ENCODE results near the gene ADPRHL1. TPM values are rescaled to one million over a fixed set of nuclear protein-coding genes. Genes with fewer than 3 reads are reported as not detected.
A peak's percentile ranks its signal among the peaks of the same experiment; 100 is the strongest.

The ADPRHL1 gene
- total RNA-seq, 1 donor from 2014 or later = 2.7 TPM

DNA sequence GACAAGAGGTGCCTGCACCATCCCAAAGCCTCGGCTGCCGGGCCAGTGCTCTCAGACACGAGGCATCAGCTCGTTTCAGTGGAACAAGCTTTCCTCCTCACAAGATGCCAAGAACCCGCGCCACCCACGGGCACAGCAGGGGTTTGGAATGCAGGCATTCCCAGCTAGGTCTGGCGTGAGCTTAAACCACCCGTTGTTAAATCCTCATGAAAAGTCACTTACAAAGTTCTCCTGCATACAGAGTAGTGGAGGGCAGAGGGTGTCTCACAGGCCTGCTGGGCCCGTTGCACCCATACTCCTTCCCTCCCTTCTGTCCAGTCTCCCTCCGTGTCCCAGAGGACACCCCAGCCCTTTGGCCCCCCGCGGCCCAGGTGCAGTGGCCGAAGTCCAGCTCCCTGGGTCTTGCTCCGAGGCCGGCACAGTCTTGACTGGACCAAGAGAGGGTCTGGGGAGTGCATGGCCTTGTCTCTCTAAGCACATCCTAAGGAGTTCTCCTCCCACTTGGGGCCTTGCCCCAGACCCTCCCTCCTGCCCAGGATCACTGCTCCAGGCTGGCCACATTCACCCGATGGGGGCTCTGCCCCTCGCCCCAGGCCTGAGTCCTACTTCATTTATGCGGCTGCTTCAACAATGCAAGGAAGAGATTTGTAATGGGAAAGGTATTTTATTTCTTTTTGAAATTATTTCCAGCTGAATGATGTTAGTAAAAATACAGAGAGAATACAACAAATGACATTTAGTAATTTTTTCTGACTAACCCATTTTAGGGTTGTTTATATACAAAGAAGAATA, 54.1 kb downstream of the ADPRHL1 start:
- TF ChIP-seq, protein P1, sequence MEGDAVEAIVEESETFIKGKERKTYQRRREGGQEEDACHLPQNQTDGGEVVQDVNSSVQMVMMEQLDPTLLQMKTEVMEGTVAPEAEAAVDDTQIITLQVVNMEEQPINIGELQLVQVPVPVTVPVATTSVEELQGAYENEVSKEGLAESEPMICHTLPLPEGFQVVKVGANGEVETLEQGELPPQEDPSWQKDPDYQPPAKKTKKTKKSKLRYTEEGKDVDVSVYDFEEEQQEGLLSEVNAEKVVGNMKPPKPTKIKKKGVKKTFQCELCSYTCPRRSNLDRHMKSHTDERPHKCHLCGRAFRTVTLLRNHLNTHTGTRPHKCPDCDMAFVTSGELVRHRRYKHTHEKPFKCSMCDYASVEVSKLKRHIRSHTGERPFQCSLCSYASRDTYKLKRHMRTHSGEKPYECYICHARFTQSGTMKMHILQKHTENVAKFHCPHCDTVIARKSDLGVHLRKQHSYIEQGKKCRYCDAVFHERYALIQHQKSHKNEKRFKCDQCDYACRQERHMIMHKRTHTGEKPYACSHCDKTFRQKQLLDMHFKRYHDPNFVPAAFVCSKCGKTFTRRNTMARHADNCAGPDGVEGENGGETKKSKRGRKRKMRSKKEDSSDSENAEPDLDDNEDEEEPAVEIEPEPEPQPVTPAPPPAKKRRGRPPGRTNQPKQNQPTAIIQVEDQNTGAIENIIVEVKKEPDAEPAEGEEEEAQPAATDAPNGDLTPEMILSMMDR (IDR thresholded peaks at IDR 0.05) = no peak
- H3K27ac ChIP-seq = no peak overlapping the region
- H3K4me3 ChIP-seq = no peak overlapping the region
- no peaks in the 10 kb centered on the region for H3K9me3 ChIP-seq
- peaks cover 13% of the 10 kb centered on the region for H3K4me1 ChIP-seq
- ATAC-seq = peak in 1 of 2 donors; percentile 6
- peak; percentile 41 for DNase-seq
- peaks cover 7% of the 10 kb centered on the region for H3K27me3 ChIP-seq (ENCODE audit: low read depth)
- intact Hi-C loops (cut with DNase I) = no loop called here
- H3K36me3 ChIP-seq = no peaks in the 10 kb centered on the region

DNA sequence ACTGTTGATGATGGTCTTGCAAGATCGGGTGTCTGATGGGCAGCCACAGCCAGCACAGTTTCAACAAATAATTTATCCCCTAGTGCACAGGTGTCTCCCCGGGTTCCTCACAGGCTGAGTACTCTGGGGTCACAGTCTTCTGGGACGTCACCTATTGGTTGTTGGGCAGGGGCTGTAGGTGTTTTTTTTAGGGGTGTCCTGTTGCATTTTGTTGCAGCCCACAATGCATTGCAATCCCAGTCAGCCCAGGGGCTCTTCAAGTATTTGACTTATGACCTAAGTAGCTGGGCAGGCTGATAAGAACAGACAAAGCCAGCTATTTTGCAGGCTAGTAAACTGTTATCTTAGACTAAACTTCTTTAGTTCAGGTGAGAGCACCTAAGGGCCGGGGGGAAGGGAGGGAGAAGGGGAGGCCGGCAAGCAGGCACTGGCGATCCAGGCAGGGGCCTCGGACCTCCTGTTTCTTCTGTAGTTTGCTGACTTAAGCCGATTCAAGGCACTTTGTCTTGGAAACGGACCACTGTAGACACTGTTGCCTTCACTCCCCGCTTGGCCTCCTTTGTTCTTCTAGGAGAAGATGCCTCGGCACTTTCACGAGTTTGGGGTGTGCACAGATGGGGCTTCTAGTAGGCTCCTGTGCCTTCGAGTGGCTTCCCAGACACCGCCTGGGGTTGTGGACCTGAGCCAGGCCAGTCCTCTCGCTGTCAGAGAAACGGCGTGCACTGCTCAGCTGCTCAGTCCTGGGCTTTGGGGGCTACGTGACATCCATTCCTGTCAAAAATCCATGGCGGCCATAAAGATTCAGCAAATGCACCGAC, 55.5 kb downstream of the ADPRHL1 start:
- intact Hi-C loops (cut with DNase I) = no loop called here
- DNase-seq (peak; percentile 38), ATAC-seq (peak in 1 of 2 donors; percentile 28)

DNA sequence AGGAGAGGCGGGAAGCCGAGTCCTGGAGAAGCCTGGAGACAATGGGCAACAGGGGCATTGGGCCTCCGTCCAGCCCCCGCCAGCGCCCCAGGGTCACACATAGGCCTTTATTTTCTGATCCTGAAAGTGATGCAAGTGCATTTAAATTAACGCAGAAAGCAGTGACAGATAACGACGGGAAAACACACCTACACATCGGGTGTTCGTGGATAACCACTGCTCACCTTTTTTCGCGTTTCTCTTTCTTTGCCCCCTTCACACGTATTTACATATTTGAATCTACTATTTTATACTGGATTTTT, 59.0 kb downstream of the ADPRHL1 start:
- no peak for ATAC-seq
- H3K4me3 ChIP-seq = peak overlapping the region; percentile 82

More for the DNA sequence above, 55.5 kb downstream of the ADPRHL1 start:
- Histone ChIP-seq H3K27me3 (ENCODE audit: low read depth) (peaks cover 7% of the 10 kb centered on the region), H3K4me1 (peaks cover 19% of the 10 kb centered on the region), H3K9me3 (no peaks in the 10 kb centered on the region), H3K27ac (no peak overlapping the region), H3K36me3 (no peaks in the 10 kb centered on the region), H3K4me3 (no peak overlapping the region)
- TF ChIP-seq, protein P1 (IDR thresholded peaks at IDR 0.05) = no peak

DNA sequence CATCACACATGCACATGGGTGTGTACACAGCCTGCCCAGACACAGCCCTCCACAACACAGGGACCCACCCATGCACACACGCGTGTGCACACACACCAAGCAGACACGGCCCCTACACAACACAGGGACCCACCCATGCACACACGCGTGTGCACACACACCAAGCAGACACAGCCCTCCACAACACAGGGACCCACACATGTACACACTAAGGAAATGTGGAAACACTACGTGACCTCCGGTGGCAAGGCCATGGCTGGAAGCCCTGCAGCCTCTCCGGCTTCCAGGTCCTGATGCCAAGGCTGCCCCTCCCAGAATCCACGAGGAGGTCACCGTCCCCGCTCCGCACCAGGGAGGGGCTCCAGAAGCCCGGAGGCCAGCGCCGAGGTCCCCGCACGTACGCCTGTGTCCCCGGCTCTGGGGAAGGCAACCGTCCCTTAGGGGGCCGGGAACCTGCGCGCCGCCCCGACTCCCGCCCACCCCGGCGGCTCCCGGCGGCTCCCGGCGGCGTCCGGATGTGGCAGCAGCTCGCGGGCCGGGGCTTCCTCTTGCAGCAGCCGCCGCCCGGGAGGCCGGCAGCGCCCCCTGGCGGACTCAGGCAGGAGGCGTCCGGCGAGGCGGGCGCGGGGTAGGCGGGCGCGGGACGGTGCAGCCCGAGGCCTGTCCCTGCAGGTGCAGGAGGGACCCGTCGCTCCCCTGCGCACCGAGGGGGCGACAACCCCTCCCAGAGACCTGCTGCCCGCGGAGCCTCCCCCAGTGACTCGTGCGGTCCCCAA, 59.5 kb downstream of the ADPRHL1 start:
- H3K9me3 ChIP-seq = peaks cover 5% of the 10 kb centered on the region
- intact Hi-C loops (cut with DNase I) = no loop called here
- H3K27me3 ChIP-seq (ENCODE audit: low read depth) = no peaks in the 10 kb centered on the region
- H3K4me3 ChIP-seq = peak overlapping the region; percentile 82
- peaks cover 10% of the 10 kb centered on the region for H3K4me1 ChIP-seq
- ATAC-seq = peak; percentile 94 to 97
- TF ChIP-seq, protein P1 (IDR thresholded peaks at IDR 0.05) = peak; percentile 88
- DNase-seq = peak; percentile 90
- H3K36me3 ChIP-seq = no peaks in the 10 kb centered on the region
- peak overlapping the region; percentile 54 for H3K27ac ChIP-seq

More for the DNA sequence above, 59.0 kb downstream of the ADPRHL1 start:
- Histone ChIP-seq H3K27ac (no peak overlapping the region), H3K27me3 (ENCODE audit: low read depth) (no peaks in the 10 kb centered on the region), H3K9me3 (no peaks in the 10 kb centered on the region), H3K4me1 (peaks cover 10% of the 10 kb centered on the region), H3K36me3 (no peaks in the 10 kb centered on the region)
- intact Hi-C loops (cut with DNase I) = no loop called here
- no peak for DNase-seq
- TF ChIP-seq, protein P1 (IDR thresholded peaks at IDR 0.05) = peak; percentile 5

- ATAC-seq (no peak), DNase-seq (peak; percentile 45)
- Histone ChIP-seq H3K27ac (no peak overlapping the region), H3K36me3 (no peaks in the 10 kb centered on the region), H3K4me3 (peak overlapping the region; percentile 82), H3K4me1 (peaks cover 10% of the 10 kb centered on the region), H3K27me3 (ENCODE audit: low read depth) (no peaks in the 10 kb centered on the region), H3K9me3 (peaks cover 9% of the 10 kb centered on the region)
- TF ChIP-seq, protein P1 (IDR thresholded peaks at IDR 0.05) = no peak
- intact Hi-C loops (cut with DNase I) = no loop called here
These were observed 60.1 kb downstream of the ADPRHL1 start for GRCh38 chr13:113393226-113393562.

Measured in lower lobe of right lung (tissue), 2 donors.